HepG2 (cell line): Measurements from ENCODE around the gene NCOA3. TPM values are rescaled to one million over a fixed set of nuclear protein-coding genes. Genes with fewer than 3 reads are reported as not detected.

Experiments used
- ATAC-seq: fragments of 200-7000 bp; cut with Tn5 transposase; 3 replicates; pipeline ENCODE4 v1.9.1; 2020; ENCODE audit warnings: mild to moderate bottlenecking, moderate library complexity
- BruUV-seq: library from RNA; stranded (reverse); fragments of 400-500 nt; replicated peaks from 2 replicates; lab custom pipeline; 2021; lab: Mats Ljungman, UMichigan
- CTCF ChIA-PET: fragments of 300-600 bp; formaldehyde crosslinking; extraction: SDS; loops from one replicate; lab custom pipeline; 2021; ENCODE audit warnings: low total read pairs, inconsistent platforms, low intra/inter-chr PET ratio; lab: Yijun Ruan, JAX
- POLR2A ChIA-PET: fragments of 350-600 bp; sonication (Branson Sonifier 250); formaldehyde crosslinking; loops from one replicate; lab custom pipeline; 2020; ENCODE audit warnings: antibody characterized with exemption, inconsistent platforms; lab: Yijun Ruan, JAX
- DNase-seq: peaks from one replicate; pipeline ENCODE4 v3.0.0-alpha.2; 2015; ENCODE audit warnings: low spot score
- FAIRE-seq: peaks from 3 replicates; lab custom pipeline; 2011; peaks lifted over from hg19 to GRCh38; lab: Jason Lieb, UNC
- H2AFZ ChIP-seq: one replicate; pipeline ENCODE4 v1.6.1; 2011; ENCODE audit warnings: low read length, inconsistent platforms
- H3K27ac ChIP-seq: fragments of 300-600 bp; 3 replicates; pipeline ENCODE4 v1.8.0; 2011; ENCODE audit warnings: mixed run types, mild to moderate bottlenecking, mixed read lengths, low read length, inconsistent platforms; ENCODE audit not compliant: insufficient read depth; ENCODE audit errors: extremely low read length
- H3K27me3 ChIP-seq, 2 experiments: fragments of 200-600 bp in 1 of 2; 2 replicates in 1 of 2; 3 replicates in 1 of 2; pipeline versions ENCODE4 v1.6.0 to v1.8.0; 2011; ENCODE audit warnings: low read length in 2 of 2, mild to moderate bottlenecking in 2 of 2, moderate library complexity in 2 of 2, inconsistent platforms in 1 of 2; ENCODE audit not compliant: insufficient read depth in 2 of 2, control insufficient read depth in 1 of 2
- H3K36me3 ChIP-seq, 2 experiments: fragments of 200-600 bp in 1 of 2; replicated peaks in 1 of 2; 2 replicates in 1 of 2; 3 replicates in 1 of 2; pipeline versions ENCODE4 v1.5.1 to v1.8.0; 2011; ENCODE audit warnings: low read length in 2 of 2, inconsistent platforms in 1 of 2; ENCODE audit not compliant: insufficient read depth in 2 of 2, control insufficient read depth in 1 of 2
- H3K4me1 ChIP-seq: 2 replicates; pipeline ENCODE4 v1.5.1; 2012; ENCODE audit warnings: low read length, inconsistent platforms; ENCODE audit not compliant: insufficient read depth
- H3K4me2 ChIP-seq: 2 replicates; pipeline ENCODE4 v1.6.0; 2011; ENCODE audit warnings: low read depth, low read length, inconsistent platforms
- H3K4me3 ChIP-seq, 3 experiments: fragments of 200-600 bp in 1 of 3; sonication (generic), shearing (Covaris generic) in 1 of 3; replicated peaks in 1 of 3; 2 replicates each; pipeline ENCODE4 v1.5.1; 2011 to 2016; ENCODE audit warnings: low read length in 3 of 3, inconsistent platforms in 2 of 3, low read depth in 2 of 3, mild to moderate bottlenecking in 2 of 3, control low read depth in 1 of 3, mixed read lengths in 1 of 3; ENCODE audit not compliant: insufficient read depth in 1 of 3
- H3K79me2 ChIP-seq: one replicate; pipeline ENCODE4 v1.6.1; 2011; ENCODE audit warnings: low read length, inconsistent platforms; ENCODE audit not compliant: insufficient read depth
- H3K9ac ChIP-seq: 2 replicates; pipeline ENCODE4 v1.6.0; 2011; ENCODE audit warnings: mild to moderate bottlenecking, low read depth, low read length, inconsistent platforms; ENCODE audit not compliant: insufficient read depth
- H3K9me3 ChIP-seq: 2 replicates; pipeline ENCODE4 v1.5.1; 2012; ENCODE audit warnings: mild to moderate bottlenecking, low read length
- H4K20me1 ChIP-seq: 2 replicates; pipeline ENCODE4 v1.6.0; 2011; ENCODE audit warnings: inconsistent platforms, mild to moderate bottlenecking, low read length, moderate library complexity; ENCODE audit not compliant: insufficient read depth
- ARNTL ChIP-seq: sonication (generic); formaldehyde crosslinking; IDR thresholded peaks from 2 replicates; pipeline ENCODE4 v1.4.0; 2020; ENCODE audit warnings: mild to moderate bottlenecking, missing genetic modification reagents
- KLF13 ChIP-seq: sonication (generic); formaldehyde crosslinking; IDR thresholded peaks from 2 replicates; pipeline ENCODE4 v1.4.0; 2020; ENCODE audit warnings: mild to moderate bottlenecking, missing genetic modification reagents
- NFKB2 ChIP-seq: sonication (generic); formaldehyde crosslinking; IDR thresholded peaks from 2 replicates; pipeline ENCODE4 v1.4.0; 2020; ENCODE audit warnings: missing genetic modification reagents, borderline replicate concordance
- SMYD3 ChIP-seq: sonication (generic); formaldehyde crosslinking; IDR thresholded peaks from 2 replicates; pipeline ENCODE4 v1.8.1; 2023; ENCODE audit warnings: mild to moderate bottlenecking, missing genetic modification reagents
- SRSF1 ChIP-seq: fragments of 200-400 bp; formaldehyde crosslinking; optimal IDR thresholded peaks from 2 replicates; pipeline ENCODE3; 2017; ENCODE audit warnings: mild to moderate bottlenecking, low read depth, low read length, moderate library complexity
- SRY ChIP-seq: sonication (generic); formaldehyde crosslinking; IDR thresholded peaks from 2 replicates; pipeline ENCODE4 v1.8.0; 2022; ENCODE audit warnings: mild to moderate bottlenecking, missing genetic modification reagents
- ZNF251 ChIP-seq: sonication (generic); formaldehyde crosslinking; IDR thresholded peaks from 2 replicates; pipeline ENCODE4 v1.9.0; 2021; ENCODE audit warnings: mild to moderate bottlenecking, missing genetic modification reagents
- ZNF782 ChIP-seq: sonication (generic); formaldehyde crosslinking; IDR thresholded peaks from 2 replicates; pipeline ENCODE4 v1.4.0; 2020; ENCODE audit warnings: missing genetic modification reagents, mild to moderate bottlenecking, borderline replicate concordance
- WGBS: methylation state at CpG from one replicate; pipeline ENCODE4 v1.1.6; 2017; ENCODE audit warnings: low lambda C conversion rate; 5-methylcytosine and 5-hydroxymethylcytosine counted together
- in situ Hi-C: cut with HindIII; loops from 2 replicates; pipeline ENCODE4 v1.10.0; 2017; ENCODE audit warnings: low pct_unique_long_range_greater_than_20kb; ENCODE audit not compliant: extremely low pct_ligation_motif_present
- intact Hi-C: fragments of 100-400 bp; cut with micrococcal nuclease; formaldehyde crosslinking; loops from one replicate; pipeline ENCODE4 v1.10.0; 2022; ENCODE audit not compliant: unreplicated experiment
- polyA plus RNA-seq, 8 experiments: library from polyadenylated mRNA; depleted of rRNA in 3 of 8; stranded (reverse) in 7 of 8; unstranded in 1 of 8; fragments of >200 nt; fragmentation: Illumina TruSeq in 4 of 8; extraction: Trizol in 4 of 8; gene quantifications; 2 replicates each; pipeline versions ENCODE4 v1.2.1 to v1.2.3, GENCODE V29; 2011 to 2016; ENCODE audit warnings: low read depth in 4 of 8, missing spikeins in 1 of 8, mixed read lengths in 1 of 8; ENCODE audit not compliant: insufficient read depth in 1 of 8
- total RNA-seq, 5 experiments: library from RNA; depleted of rRNA; stranded (reverse); fragments of >200 nt; fragmentation: Illumina TruSeq; extraction: Trizol; gene quantifications; 2 replicates each; pipeline ENCODE4 v1.2.3, GENCODE V29; 2016; ENCODE audit warnings: low read depth in 1 of 5
- TF ChIP-seq, protein P1 (sequence below): sonication (generic); formaldehyde crosslinking; IDR thresholded peaks from 2 replicates; pipeline ENCODE4 v1.4.0; 2020; ENCODE audit warnings: missing genetic modification reagents, borderline replicate concordance
- TF ChIP-seq, protein P2 (sequence below): sonication (generic); formaldehyde crosslinking; IDR thresholded peaks from 2 replicates; pipeline ENCODE4 v1.4.0; 2020; ENCODE audit warnings: missing genetic modification reagents
- TF ChIP-seq, protein P3 (sequence below): sonication (generic); formaldehyde crosslinking; IDR thresholded peaks from 2 replicates; pipeline ENCODE4 v1.5.1; 2020; ENCODE audit warnings: missing genetic modification reagents, mild to moderate bottlenecking, borderline replicate concordance

The NCOA3 gene
- total and polyA plus RNA-seq, 2 of the 13 experiments (the other 11 are each of a cell fraction or from before 2014, with no cell fraction given): 35.0 to 56.8 TPM

DNA sequence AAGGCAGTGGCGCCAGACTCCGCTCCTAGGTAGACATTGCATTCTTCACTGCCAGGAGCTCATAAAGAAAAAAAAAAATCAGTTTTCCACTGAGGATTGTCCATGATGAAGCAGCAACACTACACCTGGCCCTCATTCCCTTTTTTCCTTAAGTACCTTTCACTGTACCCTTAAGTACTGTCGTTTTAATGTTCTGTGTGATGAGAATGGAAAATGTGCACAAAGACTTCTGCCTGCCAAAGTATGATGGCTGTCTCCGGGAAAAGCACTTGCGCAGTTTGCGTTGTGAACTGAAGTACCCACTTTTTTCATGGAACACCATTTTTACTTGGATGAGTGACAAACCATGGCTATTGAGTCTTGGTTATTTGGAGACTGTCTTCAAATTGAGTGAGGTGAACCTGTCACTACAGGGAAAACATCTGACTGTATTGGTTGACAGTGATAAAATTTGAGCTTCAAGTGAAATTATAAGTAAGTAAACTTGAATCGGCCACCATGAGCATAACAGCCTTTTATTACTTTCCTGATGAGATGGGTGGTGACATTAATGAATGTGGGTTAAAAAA is 104.8 kb downstream of the NCOA3 start:
- POLR2A ChIA-PET: no interaction called here
- intact Hi-C loops: no loop called here
- H2AFZ ChIP-seq: no peak overlapping the region
- no peaks in the 10 kb centered on the region for H3K27me3 ChIP-seq
- CTCF ChIA-PET: no interaction called here
- no peak overlapping the region for H3K9ac ChIP-seq
- H3K4me3 ChIP-seq: no peak overlapping the region
- no peaks in the 10 kb centered on the region; the same call in 1 of the 2 replicates for H4K20me1 ChIP-seq
- no peak overlapping the region for H3K4me2 ChIP-seq
- DNase-seq (no peak), FAIRE-seq (no peak), ATAC-seq (no peak)
- no peak overlapping the region for H3K27ac ChIP-seq
- H3K36me3 ChIP-seq: peaks cover 4 to 16% of the 10 kb centered on the region in 2 experiments; a peak in 4 of 5 replicates
- in situ Hi-C loops: no loop called here
- 98% methylated on average over 7 of the region's 7 CpGs for WGBS
- H3K79me2 ChIP-seq: peaks cover 86% of the 10 kb centered on the region
- TF ChIP-seq ZNF251 (CRISPR knock-in tag) (no peak), NFKB2 (CRISPR knock-in tag) (no peak), KLF13 (no peak), ARNTL (CRISPR knock-in tag) (no peak), ZNF782 (CRISPR knock-in tag) (no peak), SMYD3 (no peak), SRSF1 (no peak), SRY (CRISPR knock-in tag) (no peak)
- TF ChIP-seq, protein P1, sequence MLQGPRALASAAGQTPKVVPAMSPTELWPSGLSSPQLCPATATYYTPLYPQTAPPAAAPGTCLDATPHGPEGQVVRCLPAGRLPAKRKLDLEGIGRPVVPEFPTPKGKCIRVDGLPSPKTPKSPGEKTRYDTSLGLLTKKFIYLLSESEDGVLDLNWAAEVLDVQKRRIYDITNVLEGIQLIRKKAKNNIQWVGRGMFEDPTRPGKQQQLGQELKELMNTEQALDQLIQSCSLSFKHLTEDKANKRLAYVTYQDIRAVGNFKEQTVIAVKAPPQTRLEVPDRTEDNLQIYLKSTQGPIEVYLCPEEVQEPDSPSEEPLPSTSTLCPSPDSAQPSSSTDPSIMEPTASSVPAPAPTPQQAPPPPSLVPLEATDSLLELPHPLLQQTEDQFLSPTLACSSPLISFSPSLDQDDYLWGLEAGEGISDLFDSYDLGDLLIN (CRISPR knock-in tag): no peak
- TF ChIP-seq, protein P2, sequence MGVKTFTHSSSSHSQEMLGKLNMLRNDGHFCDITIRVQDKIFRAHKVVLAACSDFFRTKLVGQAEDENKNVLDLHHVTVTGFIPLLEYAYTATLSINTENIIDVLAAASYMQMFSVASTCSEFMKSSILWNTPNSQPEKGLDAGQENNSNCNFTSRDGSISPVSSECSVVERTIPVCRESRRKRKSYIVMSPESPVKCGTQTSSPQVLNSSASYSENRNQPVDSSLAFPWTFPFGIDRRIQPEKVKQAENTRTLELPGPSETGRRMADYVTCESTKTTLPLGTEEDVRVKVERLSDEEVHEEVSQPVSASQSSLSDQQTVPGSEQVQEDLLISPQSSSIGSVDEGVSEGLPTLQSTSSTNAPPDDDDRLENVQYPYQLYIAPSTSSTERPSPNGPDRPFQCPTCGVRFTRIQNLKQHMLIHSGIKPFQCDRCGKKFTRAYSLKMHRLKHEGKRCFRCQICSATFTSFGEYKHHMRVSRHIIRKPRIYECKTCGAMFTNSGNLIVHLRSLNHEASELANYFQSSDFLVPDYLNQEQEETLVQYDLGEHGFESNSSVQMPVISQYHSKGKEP (CRISPR knock-in tag): no peak
- TF ChIP-seq, protein P3, sequence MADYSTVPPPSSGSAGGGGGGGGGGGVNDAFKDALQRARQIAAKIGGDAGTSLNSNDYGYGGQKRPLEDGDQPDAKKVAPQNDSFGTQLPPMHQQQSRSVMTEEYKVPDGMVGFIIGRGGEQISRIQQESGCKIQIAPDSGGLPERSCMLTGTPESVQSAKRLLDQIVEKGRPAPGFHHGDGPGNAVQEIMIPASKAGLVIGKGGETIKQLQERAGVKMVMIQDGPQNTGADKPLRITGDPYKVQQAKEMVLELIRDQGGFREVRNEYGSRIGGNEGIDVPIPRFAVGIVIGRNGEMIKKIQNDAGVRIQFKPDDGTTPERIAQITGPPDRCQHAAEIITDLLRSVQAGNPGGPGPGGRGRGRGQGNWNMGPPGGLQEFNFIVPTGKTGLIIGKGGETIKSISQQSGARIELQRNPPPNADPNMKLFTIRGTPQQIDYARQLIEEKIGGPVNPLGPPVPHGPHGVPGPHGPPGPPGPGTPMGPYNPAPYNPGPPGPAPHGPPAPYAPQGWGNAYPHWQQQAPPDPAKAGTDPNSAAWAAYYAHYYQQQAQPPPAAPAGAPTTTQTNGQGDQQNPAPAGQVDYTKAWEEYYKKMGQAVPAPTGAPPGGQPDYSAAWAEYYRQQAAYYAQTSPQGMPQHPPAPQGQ (CRISPR knock-in tag): no peak
- H3K4me1 ChIP-seq: peaks cover 49% of the 10 kb centered on the region
- BruUV-seq: no TSS peak
- H3K9me3 ChIP-seq: no peaks in the 10 kb centered on the region
